ENCODE data around the gene DHRS9.

DNA sequence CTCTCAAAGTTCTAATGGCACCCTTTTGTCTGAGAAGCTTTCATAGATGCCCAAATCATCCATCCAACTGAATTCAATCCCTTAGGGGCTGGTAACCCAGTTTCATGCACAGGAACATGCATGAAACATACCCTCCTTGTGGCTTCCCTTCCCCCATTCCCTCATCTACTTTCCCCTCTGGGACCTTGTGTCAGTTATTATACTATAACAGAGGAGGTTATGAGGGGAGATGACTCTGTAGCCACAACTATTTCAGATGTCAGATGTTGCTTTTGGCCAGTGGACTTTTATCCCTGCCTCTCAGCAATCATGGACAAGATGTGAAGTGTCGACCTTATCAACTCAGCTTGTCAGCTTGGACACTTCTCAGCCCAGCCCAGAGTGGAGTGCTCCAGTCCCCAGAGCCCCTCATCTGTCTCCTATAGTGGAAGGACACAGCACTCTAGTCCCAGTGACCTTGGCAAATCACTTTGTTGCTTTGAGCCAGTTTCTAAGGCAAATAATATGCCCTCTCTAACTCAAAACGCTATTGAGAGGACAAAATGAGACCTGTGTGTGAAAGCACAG is 8.4 kb downstream of the DHRS9 start:
- TF ChIP-seq CTCF (IDR thresholded peaks at IDR 0.05) (no peak), POLR2A (IDR thresholded peaks at IDR 0.05) (no peak)

Measured in breast epithelium (tissue), 3 donors.